Astrocyte (in vitro differentiated cells and primary cell): ENCODE measurements around the gene DYRK1A. TPM values are rescaled to one million over a fixed set of nuclear protein-coding genes. Genes with fewer than 3 reads are reported as not detected.

Experiments used
- DNase-seq: peaks from one replicate; pipeline ENCODE4 v3.0.0-alpha.2; 2010; ENCODE audit warnings: low read depth
- FAIRE-seq: peaks from 2 replicates; lab custom pipeline; 2011; peaks lifted over from hg19 to GRCh38; lab: Jason Lieb, UNC
- H2AFZ ChIP-seq: 2 replicates; pipeline ENCODE4 v1.6.0; 2012; ENCODE audit warnings: low read depth, low read length, inconsistent platforms
- H3K27ac ChIP-seq: 2 replicates; pipeline ENCODE4 v1.5.1; 2011; ENCODE audit warnings: low read depth, low read length, inconsistent platforms
- H3K27me3 ChIP-seq: 2 replicates; pipeline ENCODE4 v1.6.0; 2011; ENCODE audit warnings: low read length, inconsistent platforms; ENCODE audit not compliant: insufficient read depth
- H3K36me3 ChIP-seq: 2 replicates; pipeline ENCODE4 v1.5.1; 2011; ENCODE audit warnings: low read length, inconsistent platforms; ENCODE audit not compliant: insufficient read depth
- H3K4me1 ChIP-seq: 2 replicates; pipeline ENCODE4 v1.5.1; 2011; ENCODE audit warnings: low read length, inconsistent platforms; ENCODE audit not compliant: insufficient read depth
- H3K4me2 ChIP-seq: 2 replicates; pipeline ENCODE4 v1.6.0; 2012; ENCODE audit warnings: low read length, inconsistent platforms
- H3K4me3 ChIP-seq: 2 replicates; pipeline ENCODE4 v1.5.1; 2011; ENCODE audit warnings: low read depth, mild to moderate bottlenecking, low read length, inconsistent platforms; ENCODE audit not compliant: insufficient read depth
- H3K79me2 ChIP-seq: 2 replicates; pipeline ENCODE4 v1.6.0; 2012; ENCODE audit warnings: mild to moderate bottlenecking, low read length, inconsistent platforms; ENCODE audit not compliant: insufficient read depth
- H3K9ac ChIP-seq: 2 replicates; pipeline ENCODE4 v1.6.0; 2012; ENCODE audit warnings: mild to moderate bottlenecking, low read length, inconsistent platforms
- H3K9me3 ChIP-seq: 2 replicates; pipeline ENCODE4 v1.5.1; 2012; ENCODE audit warnings: low read depth, mild to moderate bottlenecking, low read length, inconsistent platforms; ENCODE audit not compliant: insufficient read depth
- H4K20me1 ChIP-seq: 2 replicates; pipeline ENCODE4 v1.6.0; 2012; ENCODE audit warnings: low read length, inconsistent platforms; ENCODE audit not compliant: insufficient read depth
- H3K27ac Mint-ChIP-seq: one replicate; pipeline ENCODE4 v1.8.0; 2021; ENCODE audit warnings: mild to moderate bottlenecking, mixed read lengths; ENCODE audit not compliant: unreplicated experiment
- H3K27me3 Mint-ChIP-seq: one replicate; pipeline ENCODE4 v1.8.0; 2021; ENCODE audit warnings: low read depth, mixed read lengths; ENCODE audit not compliant: unreplicated experiment
- H3K36me3 Mint-ChIP-seq: one replicate; pipeline ENCODE4 v1.8.0; 2021; ENCODE audit warnings: low read depth, mixed read lengths; ENCODE audit not compliant: unreplicated experiment
- H3K4me1 Mint-ChIP-seq: one replicate; pipeline ENCODE4 v1.8.0; 2021; ENCODE audit warnings: low read depth, mixed read lengths; ENCODE audit not compliant: unreplicated experiment
- H3K4me3 Mint-ChIP-seq: one replicate; pipeline ENCODE4 v1.8.0; 2021; ENCODE audit warnings: mild to moderate bottlenecking, moderate library complexity, mixed read lengths; ENCODE audit not compliant: unreplicated experiment
- H3K9me3 Mint-ChIP-seq: one replicate; pipeline ENCODE4 v1.8.0; 2021; ENCODE audit warnings: mild to moderate bottlenecking, mixed read lengths; ENCODE audit not compliant: unreplicated experiment
- EZH2 ChIP-seq: IDR thresholded peaks from 2 replicates; pipeline ENCODE4 v1.6.1; 2012; ENCODE audit warnings: mild to moderate bottlenecking, low read length, inconsistent platforms; ENCODE audit not compliant: insufficient read depth
- total RNA-seq: library from RNA; stranded (reverse); gene quantifications from 2 replicates; pipeline ENCODE4 v1.2.1, GENCODE V29; 2021
- TF ChIP-seq, protein P1 (sequence below): IDR thresholded peaks from 2 replicates; pipeline ENCODE4 v1.5.1; 2011; ENCODE audit warnings: low read depth, mild to moderate bottlenecking, inconsistent platforms, low read length, moderate library complexity; ENCODE audit not compliant: insufficient read depth

The DYRK1A gene
- total RNA-seq, 1 donor from 2014 or later: 44.6 TPM

DNA sequence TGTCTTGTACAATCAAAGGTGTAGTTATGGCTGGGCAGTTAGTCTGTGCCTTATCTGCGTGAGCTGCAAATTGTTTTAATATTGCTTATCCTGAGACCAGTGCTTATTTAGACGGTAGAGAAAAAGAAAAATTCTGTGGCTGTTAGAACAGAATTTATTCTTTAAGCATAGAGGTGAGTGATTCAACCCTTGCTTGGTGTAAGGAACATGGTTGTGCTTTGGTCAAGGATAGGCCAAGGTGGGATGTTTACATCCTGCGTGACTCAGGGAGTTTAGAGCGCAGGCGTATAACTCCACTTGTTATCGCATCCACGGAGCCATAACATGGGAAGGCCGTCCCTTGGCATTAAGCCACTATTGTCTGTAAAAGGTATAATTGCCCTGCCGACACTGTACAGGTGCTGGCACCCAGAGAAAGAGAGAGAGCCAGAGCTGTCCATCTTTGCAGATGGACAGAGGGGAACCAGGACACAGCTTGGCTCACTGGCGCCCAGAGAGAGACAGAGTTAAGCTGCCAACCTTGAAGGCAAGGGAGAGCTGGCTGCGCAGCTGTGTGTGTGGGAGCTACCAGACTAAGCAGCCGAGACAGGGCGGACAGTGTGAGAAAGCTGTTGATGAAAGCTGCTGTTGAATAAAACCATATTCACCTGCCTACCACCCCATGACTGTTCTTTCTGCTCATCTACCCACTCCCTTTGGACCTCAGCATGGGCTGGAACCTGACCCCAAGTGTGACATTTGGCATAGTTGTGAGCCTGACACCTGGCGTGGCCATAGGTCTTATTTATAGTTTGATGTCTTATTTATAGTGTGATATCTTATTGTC is 200.4 kb downstream of the DYRK1A start:
- Mint-ChIP-seq H3K9me3 (peaks cover 11% of the 10 kb centered on the region), H3K27me3 (peaks cover 2% of the 10 kb centered on the region), H3K36me3 (peaks cover under 1% of the 10 kb centered on the region), H3K27ac (peak overlapping the region; percentile 59), H3K4me1 (peaks cover 26% of the 10 kb centered on the region), H3K4me3 (no peak overlapping the region)
- Histone ChIP-seq H3K36me3 (no peaks in the 10 kb centered on the region), H3K9me3 (peaks cover 5% of the 10 kb centered on the region), H3K79me2 (no peaks in the 10 kb centered on the region), H4K20me1 (no peaks in the 10 kb centered on the region), H3K9ac (no peak overlapping the region), H3K4me2 (no peak overlapping the region), H3K27me3 (no peaks in the 10 kb centered on the region), H3K4me1 (peaks cover 19% of the 10 kb centered on the region), H2AFZ (no peak overlapping the region), H3K4me3 (no peak overlapping the region), H3K27ac (no peak overlapping the region)
- FAIRE-seq (no peak), DNase-seq (no peak)
- TF ChIP-seq, protein P1, sequence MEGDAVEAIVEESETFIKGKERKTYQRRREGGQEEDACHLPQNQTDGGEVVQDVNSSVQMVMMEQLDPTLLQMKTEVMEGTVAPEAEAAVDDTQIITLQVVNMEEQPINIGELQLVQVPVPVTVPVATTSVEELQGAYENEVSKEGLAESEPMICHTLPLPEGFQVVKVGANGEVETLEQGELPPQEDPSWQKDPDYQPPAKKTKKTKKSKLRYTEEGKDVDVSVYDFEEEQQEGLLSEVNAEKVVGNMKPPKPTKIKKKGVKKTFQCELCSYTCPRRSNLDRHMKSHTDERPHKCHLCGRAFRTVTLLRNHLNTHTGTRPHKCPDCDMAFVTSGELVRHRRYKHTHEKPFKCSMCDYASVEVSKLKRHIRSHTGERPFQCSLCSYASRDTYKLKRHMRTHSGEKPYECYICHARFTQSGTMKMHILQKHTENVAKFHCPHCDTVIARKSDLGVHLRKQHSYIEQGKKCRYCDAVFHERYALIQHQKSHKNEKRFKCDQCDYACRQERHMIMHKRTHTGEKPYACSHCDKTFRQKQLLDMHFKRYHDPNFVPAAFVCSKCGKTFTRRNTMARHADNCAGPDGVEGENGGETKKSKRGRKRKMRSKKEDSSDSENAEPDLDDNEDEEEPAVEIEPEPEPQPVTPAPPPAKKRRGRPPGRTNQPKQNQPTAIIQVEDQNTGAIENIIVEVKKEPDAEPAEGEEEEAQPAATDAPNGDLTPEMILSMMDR: no peak
- TF ChIP-seq EZH2: no peak

DNA sequence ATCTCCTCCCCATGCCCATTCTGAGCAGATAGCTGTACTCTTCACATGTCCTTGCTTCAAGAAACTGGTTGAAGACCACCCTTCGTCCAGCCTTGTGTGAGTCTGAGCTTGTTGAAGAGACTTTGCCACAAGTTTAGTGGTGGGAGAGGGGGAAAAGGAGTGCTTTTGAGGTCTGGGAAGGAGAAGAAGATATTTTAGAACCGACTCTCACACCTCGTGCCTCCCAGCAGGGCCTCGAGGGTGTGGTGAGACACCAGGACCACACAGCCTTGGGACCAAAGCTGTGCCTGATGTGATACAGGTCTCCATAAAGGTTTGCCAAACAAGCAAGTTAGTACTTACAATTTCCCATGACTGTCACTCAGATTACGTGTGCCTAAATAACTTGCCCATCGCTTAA is 201.8 kb downstream of the DYRK1A start:
- H3K36me3 ChIP-seq: no peaks in the 10 kb centered on the region

More for the DNA sequence above, 201.8 kb downstream of the DYRK1A start:
- H3K36me3 Mint-ChIP-seq: no peaks in the 10 kb centered on the region
- Histone ChIP-seq H3K4me3 (no peak overlapping the region), H3K9ac (no peak overlapping the region), H3K79me2 (no peaks in the 10 kb centered on the region), H3K4me2 (no peak overlapping the region), H3K27me3 (no peaks in the 10 kb centered on the region), H3K27ac (no peak overlapping the region), H3K4me1 (peaks cover 14% of the 10 kb centered on the region), H4K20me1 (no peaks in the 10 kb centered on the region), H3K9me3 (no peaks in the 10 kb centered on the region), H2AFZ (no peak overlapping the region)
- TF ChIP-seq, protein P1: no peak
- no peak for TF ChIP-seq EZH2
- no peak overlapping the region for H3K4me3 Mint-ChIP-seq
- no peak overlapping the region for H3K27ac Mint-ChIP-seq
- FAIRE-seq (no peak), DNase-seq (no peak)
- peaks cover 11% of the 10 kb centered on the region for H3K9me3 Mint-ChIP-seq
- peaks cover 2% of the 10 kb centered on the region for H3K27me3 Mint-ChIP-seq
- peaks cover 26% of the 10 kb centered on the region for H3K4me1 Mint-ChIP-seq
